HK-2 (cell line): Measurements from ENCODE around the gene BMP6.
"Not testable (repeated sequence)": the region's sequence is repeated elsewhere in the genome, so short reads cannot be mapped to it uniquely, and the experiment has no call there.

Experiments
- DNase-seq: peaks from one replicate; pipeline ENCODE4 v3.0.0-alpha.2; 2018; ENCODE audit not compliant: unreplicated experiment

BMP6 gene

DNA sequence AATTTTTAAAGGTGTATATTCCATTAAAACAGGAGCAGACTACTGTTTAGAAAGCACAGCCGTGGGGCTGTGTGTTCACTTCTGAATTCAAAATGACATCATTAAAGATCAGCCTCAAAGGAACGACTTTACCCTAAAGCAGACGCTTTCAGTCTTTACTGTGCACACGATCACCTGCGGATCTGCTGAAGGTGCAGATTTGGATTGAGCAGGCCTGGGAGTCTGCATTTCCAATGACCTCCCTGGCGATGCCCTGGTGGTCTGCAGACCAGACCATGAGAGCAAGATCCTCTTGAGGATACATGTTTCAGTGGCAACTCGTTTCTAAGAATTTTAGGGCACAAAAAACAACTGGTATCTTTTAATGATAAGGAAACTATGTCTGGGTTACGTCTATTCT, 157.5 kb downstream of the BMP6 start:
- no peak for DNase-seq

- no peak for DNase-seq
Observed at GRCh38 chr6:7886132-7886531, 160.2 kb downstream of the BMP6 start.

GRCh38 chr6:7887278-7887991, 161.5 kb downstream of the BMP6 start:
- no peak for DNase-seq

DNA sequence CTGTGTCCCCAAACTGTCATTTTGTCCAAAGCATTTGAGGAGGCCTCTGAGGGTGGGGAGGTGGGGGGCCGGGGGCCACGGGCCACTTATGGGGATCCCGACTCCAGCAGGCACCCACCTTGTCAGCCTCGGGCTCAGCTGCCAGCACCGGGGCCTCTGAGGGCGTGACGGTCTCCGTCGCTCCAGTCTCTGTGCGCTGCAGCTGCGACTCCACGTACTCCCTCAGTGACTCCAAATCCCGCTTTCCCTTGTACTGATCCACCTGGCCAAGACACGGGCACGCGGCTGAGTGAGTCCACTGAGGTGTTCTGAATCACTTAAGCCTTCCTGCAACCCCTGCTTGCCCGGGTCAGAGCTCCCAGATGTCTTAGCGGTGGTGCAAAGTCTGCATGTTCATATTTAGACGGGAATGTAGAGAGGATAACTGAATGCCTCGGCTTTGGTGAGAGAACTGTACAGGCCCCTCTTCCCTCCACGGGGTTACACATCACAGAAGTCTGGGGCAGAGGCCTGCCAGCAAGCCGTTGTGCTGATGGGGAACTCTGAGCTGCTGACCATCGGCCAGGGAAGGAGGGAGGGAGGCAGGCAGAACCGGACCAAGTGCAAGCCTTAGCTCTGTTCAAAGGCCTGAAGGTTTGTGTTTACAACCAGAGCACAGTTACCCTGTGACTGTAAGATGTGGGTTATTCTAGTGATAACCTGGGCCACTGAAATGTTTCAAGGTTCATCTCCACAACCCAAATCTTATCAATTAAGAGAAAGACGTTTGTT, 162.9 kb downstream of the BMP6 start:
- DNase-seq, result no peak

GRCh38 chr6:7891078-7891872, 165.4 kb downstream of the BMP6 start:
- DNase-seq, result no peak

DNA sequence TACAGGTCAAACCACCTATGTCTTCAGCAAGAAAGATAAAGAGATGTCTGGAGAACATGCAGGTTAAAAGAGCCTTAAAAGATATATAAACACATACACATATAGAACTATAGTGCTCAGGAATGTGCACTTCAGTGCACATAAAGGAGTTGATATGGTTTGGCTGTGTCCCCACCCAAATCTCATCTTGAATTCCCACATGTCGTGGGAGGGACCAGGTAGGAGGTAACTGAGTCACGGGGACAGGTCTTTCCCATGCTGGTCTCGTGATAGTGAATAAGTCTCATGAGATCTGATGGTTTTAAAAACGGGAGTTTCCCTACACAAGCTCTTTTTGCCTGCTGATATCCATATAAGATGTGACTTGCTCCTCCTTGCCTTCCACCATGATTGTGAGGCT, 166.5 kb downstream of the BMP6 start:
- DNase-seq, result not testable (repeated sequence)

- no peak for DNase-seq
Observed at GRCh38 chr6:7893342-7893741, 167.4 kb downstream of the BMP6 start.

GRCh38 chr6:7894262-7895124, 168.6 kb downstream of the BMP6 start:
- DNase-seq, result no peak

GRCh38 chr6:7895125-7895423, 169.2 kb downstream of the BMP6 start:
- no peak for DNase-seq

DNA sequence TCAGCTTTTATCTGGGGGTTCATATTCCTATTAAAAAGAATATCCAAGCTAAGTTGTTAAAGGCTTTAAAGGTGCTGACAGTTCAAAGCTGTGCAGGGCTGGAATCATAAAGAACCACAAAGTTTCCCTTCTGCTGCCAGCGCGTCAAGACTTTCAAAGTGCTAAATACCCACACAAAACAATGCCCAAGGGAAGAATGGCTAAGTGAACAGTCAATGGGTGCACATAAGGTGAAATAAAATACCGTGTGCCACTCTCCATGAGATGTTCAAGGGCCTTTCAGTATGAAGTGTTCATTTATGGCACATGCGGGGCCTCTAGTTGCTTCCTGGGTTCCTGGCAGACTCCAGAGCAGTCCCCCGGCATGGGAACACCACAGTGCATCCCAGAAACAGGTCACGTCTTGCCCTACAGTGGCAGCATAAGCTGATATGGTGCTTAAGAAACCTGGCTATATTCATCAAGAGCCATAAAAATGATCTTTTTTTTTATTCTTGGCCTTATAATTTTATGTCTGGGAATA, 170.6 kb downstream of the BMP6 start:
- no peak for DNase-seq

DNA sequence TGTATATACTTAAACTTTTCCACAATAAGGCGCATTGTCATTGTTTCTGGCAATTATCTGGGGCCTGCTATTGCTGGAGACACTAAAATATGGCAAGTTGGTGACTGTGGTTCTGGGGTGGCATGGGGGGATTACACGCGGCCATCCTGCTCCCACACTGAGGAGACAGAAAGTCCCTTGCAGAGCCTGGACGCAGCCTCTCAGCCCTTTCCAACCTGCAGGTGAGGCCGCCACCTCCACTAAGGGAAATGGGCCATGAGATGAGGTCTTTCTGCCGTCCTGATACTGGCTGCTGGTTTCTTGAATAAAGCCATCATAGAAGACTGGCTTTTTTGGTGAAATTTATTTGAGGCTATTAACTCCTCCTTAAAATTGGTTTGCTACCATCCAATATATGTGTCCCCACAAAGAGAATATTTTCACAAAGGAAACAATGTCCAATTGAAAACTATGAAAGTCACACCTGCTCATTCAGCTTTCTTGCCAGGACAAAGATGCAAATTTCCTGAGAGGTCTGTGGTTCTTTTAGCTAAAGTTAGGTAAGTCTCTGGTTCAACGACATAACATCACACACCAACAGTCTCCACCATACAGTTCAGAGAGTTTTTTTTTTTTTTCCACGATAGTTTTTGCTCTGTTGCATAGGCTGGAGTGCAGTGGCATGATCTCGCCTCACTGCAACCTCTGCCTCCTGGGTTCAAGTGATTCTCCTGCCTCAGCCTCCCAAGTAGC, 171.7 kb downstream of the BMP6 start:
- no peak for DNase-seq

- not testable (repeated sequence) for DNase-seq
Observed at GRCh38 chr6:7898193-7898586, 172.3 kb downstream of the BMP6 start.

DNA sequence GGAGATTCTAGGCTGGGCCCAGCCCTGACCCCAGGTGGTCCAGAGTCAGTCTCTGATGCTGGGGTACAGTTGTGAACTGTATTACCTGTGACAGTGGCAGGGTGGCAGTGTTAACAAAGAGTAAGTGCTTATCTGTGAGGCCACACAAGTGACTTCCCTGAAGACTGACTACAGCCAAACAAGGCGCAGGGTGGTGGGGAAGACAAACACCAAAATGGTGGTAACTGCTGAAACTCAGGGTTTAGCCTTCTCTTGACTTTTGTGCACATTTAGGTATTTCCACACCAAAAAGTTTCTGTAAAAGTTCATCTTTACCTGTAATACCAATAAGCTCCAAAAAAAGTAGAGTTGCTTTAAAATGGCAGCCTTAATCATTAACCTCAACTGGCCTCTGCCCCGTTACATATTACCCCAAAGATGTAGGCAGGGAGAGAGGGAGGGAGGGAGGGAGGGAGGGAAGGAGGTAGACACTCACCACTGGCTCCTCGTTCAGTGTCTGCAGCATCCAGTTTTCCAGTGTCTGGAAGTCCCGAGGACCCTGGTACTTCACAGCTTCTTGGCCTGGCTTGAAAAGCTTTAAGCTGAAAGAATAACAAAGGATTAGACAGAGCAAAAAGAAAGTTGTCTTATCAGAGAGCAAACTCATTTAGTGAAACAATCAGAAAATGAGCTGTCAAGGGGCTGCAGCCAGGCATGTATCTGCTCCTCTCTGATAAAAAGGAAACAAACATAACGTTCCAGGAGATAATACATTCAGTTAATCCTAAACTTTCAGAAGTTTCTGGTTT, 173.4 kb downstream of the BMP6 start:
- DNase-seq, result peak; percentile 25

GRCh38 chr6:7899889-7900213, 174.0 kb downstream of the BMP6 start:
- no peak for DNase-seq

GRCh38 chr6:7900621-7901020, 174.7 kb downstream of the BMP6 start:
- DNase-seq, result no peak

GRCh38 chr6:7901056-7901455, 175.2 kb downstream of the BMP6 start:
- no peak for DNase-seq

DNA sequence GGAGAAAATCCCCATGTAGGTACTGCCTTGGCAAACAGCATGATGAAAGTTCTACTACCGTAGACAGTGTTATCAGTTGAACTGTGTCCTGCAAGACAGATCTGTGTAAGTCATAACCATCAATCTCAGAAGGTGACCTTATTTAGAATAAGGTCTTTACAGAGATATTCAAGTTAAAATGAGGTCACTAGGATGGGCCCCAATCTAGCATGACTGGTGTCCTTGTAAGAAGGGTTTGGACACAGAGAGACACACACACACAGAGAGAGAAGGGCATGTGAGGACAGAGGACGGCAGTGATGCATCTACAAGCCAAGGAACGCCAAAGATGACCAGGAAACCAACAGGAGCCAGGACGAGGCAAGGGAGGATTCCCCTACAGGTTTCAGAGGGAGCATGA, 175.9 kb downstream of the BMP6 start:
- no peak for DNase-seq

DNA sequence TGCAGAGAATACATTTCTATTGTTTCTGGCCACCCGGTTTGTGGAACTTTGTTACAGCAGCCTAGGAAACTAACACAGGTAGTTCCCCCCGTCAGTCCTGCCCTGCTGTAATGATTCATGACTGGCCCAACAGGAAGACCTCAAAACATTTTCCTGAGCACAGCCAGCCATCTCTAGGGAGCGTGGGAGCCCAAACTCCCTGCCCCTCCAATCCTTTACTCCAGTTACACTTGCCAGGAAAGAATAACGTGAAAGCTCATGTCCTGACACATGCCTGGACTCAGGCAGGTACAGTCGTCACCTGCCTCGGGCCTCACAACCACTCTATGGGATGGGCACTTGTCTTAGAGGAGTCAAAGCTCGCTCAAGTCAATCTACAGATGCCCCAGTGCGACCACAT, 176.3 kb downstream of the BMP6 start:
- no peak for DNase-seq

DNA sequence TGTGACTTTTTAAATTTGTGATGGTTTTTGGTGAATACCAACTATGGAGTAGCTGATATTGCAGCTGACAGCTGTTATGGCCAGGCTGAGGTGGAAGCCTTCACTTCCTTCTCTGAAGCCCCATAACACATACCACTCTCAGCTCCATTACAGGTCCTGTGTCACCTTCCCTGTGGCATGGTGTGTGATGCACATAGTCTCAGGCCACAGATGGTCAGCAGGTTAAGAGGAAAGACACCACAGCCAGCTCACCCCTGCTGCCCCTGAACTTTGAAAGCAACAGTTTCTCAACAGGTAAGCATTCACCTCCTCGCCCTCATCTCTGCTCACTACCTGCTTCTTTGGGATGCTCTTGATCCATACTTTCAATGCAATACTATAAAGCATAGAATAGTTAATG, 177.0 kb downstream of the BMP6 start:
- no peak for DNase-seq

DNA sequence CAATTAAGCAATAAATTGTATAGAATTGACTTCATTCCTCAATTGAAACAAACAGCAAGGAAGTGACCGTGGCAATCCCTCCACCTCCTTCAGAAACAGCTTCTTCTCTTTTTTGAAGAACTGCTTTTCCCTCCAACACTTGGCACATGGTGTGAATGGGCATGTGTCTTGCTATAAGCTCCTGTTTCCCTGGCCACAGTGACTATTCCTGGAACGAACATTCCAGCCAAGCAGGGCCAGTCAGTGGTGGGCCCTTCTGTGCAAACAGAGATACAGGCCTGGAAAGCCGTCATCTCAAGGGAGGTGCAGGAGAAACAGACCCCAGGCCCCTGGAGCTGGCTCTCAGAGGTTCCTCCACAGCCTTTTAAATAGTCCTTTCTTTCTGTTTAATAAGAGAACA, 177.8 kb downstream of the BMP6 start:
- DNase-seq, result no peak
